Measurements from ENCODE around the gene FBXW8. TPM values are rescaled to one million over a fixed set of nuclear protein-coding genes. Genes with fewer than 3 reads are reported as not detected.

Gene FBXW8
- total RNA-seq, 4 donors from 2014 or later: 4.7 to 28.9 (median 9.2) TPM

GRCh38 chr12:116962783-116963356 is 52.1 kb downstream of the FBXW8 start:
- no peak overlapping the region for H3K27ac ChIP-seq
- DNase-seq: peak in 1 of 3 donors; percentile 50
- no peaks in the 10 kb centered on the region for H3K9me3 ChIP-seq

DNA sequence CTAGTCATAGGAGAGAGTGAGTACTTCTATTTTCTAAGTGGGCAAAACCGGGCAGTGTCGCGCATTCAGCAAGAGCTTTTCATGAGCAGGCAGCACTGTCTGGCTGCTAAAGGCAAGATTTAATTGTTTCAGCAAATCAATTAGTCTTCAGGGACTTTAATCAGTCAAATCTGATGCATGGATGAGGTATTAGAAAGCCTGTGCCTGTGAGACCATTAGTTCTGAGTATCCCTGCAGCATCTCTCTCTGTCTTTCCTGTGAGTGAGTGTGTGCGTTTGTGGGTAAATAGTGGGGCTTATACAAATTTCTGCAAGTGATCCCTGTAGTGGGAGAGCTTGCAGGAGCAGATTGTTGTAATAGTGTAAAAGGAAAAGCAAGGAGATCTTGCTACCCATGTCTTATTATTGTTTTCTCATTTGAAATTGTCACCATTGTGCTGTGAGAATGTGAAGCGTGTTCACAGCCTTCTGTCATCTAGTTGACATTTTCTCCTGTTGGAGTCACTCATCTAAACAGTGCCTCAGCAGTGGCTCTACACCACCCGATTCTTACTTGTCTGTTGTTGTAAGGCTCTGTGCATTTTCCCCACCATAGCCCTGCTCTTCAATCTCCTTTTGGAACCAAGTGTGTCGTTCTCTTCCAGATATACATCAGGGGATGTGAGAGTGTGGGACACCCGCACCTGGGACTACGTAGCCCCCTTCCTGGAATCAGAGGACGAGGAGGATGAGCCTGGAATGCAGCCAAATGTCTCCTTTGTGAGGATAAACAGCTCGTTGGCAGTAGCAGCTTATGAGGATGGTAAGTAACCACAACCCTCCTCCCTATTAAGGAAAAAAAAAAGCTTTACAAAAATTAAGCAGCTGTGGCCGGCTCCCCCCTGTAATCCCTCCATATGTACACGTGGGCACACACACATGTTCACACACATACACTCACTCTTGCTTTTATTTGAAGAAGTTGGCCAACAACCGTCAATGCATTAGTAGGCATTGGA is 53.6 kb downstream of the FBXW8 start:
- no peak for DNase-seq
- no peak for TF ChIP-seq CTCF (IDR thresholded peaks at IDR 0.05)
- no peak for TF ChIP-seq POLR2A (IDR thresholded peaks at IDR 0.05)

More at GRCh38 chr12:116962783-116963356, 52.1 kb downstream of the FBXW8 start:
- Histone ChIP-seq H3K36me3 (peaks cover 0 to 18% (median 0%) of the 10 kb centered on the region in 3 donors), H3K27me3 (no peaks in the 10 kb centered on the region), H3K4me3 (no peak overlapping the region), H3K4me1 (no peaks in the 10 kb centered on the region)
- TF ChIP-seq CTCF (IDR thresholded peaks at IDR 0.05): no peak
- TF ChIP-seq POLR2A (IDR thresholded peaks at IDR 0.05): no peak

GRCh38 chr12:116968986-116969385 is 58.2 kb downstream of the FBXW8 start:
- Histone ChIP-seq H3K4me1 (no peaks in the 10 kb centered on the region), H3K9me3 (no peaks in the 10 kb centered on the region), H3K27ac (no peak overlapping the region), H3K27me3 (no peaks in the 10 kb centered on the region), H3K4me3 (no peak overlapping the region), H3K36me3 (peaks cover 0 to 26% (median 0%) of the 10 kb centered on the region in 3 donors)
- TF ChIP-seq CTCF (IDR thresholded peaks at IDR 0.05) (no peak), POLR2A (IDR thresholded peaks at IDR 0.05) (no peak)
- no peak for DNase-seq

More for the DNA sequence above, 53.6 kb downstream of the FBXW8 start:
- Histone ChIP-seq H3K27me3 (no peaks in the 10 kb centered on the region), H3K9me3 (no peaks in the 10 kb centered on the region), H3K4me3 (no peak overlapping the region), H3K4me1 (no peaks in the 10 kb centered on the region), H3K36me3 (peaks cover 0 to 19% (median 0%) of the 10 kb centered on the region in 3 donors), H3K27ac (no peak overlapping the region)

- no peak overlapping the region for H3K27ac ChIP-seq
Observed at GRCh38 chr12:116969615-116970585, 59.1 kb downstream of the FBXW8 start.

More at GRCh38 chr12:116969615-116970585, 59.1 kb downstream of the FBXW8 start:
- Histone ChIP-seq H3K36me3 (peaks cover 0 to 26% (median 0%) of the 10 kb centered on the region in 3 donors), H3K4me3 (no peak overlapping the region), H3K4me1 (no peaks in the 10 kb centered on the region), H3K27me3 (no peaks in the 10 kb centered on the region), H3K9me3 (no peaks in the 10 kb centered on the region)
- DNase-seq: no peak
- TF ChIP-seq POLR2A (IDR thresholded peaks at IDR 0.05) (no peak), CTCF (IDR thresholded peaks at IDR 0.05) (no peak)
